Stromal cell of bone marrow (primary cell): Measurements from ENCODE around the gene FCHO2.

Experiments used
- DNase-seq: peaks from one replicate; pipeline ENCODE4 v3.0.0-alpha.2; 2012; ENCODE audit warnings: low read depth

FCHO2 gene

DNA sequence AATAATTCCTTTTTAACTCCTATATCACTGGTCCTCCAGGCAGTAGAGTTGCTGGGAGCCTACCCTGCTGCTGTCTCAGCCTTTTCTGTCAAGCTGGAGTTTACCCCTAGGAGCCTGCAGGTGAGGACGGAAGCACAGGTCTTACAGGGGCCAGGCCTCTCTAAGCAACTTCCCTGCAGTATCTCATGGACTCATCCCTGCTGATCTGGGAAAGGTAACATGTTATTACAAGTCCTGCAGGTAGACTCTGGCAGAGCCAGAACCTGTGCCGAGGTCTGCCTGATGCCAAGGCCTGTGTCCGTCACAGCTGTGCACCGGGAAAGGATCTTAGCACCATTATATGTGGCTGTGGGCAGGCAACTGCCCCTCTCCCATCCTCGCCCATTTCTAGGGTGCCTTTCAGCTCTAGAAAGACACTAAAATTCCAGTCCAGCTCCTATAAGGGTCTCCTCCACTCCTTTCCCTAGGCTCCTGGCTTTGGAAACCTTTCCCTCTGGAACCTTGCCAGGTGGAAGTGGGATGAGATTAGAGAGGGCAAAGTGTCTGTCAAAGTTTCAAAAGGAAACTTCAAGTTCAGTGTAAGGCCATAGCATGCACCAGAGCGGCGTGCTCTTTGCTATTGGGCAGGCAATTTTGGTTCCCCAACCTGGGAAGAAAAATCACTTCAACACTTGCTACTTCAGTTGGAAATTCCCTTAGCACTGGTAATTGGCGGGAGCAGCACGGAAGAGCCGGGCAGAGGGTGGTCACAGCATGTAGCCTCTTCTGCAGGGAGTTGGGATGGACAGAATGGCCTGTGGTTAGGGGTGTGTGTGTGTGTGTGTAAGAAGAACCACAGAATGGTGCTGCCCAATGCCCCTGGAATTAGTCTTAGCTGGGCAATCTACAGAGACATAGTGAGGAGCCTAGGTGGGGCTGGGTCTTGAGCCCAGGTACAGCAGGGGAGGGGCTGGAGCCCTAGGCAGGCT lies 182.0 kb downstream of the FCHO2 start:
- no peak for DNase-seq

- no peak for DNase-seq
These were observed 183.6 kb downstream of the FCHO2 start for GRCh38 chr5:73139485-73139884.
